Measurements from ENCODE around the gene GUCY2F.

Gene GUCY2F

GRCh38 chrX:109399831-109400230, 82.1 kb downstream of the GUCY2F start:
- H3K9me2 ChIP-seq (replicated peaks; ENCODE audit: insufficient read depth, low read length), result no peaks in the 10 kb centered on the region
- H3K9ac ChIP-seq (ENCODE audit: low read length), result no peak overlapping the region
- H3K9me3 ChIP-seq (replicated peaks; ENCODE audit: insufficient read depth, low read length), result no peaks in the 10 kb centered on the region
- no peaks in the 10 kb centered on the region for H3F3A ChIP-seq (ENCODE audit: insufficient read depth, low read length)
- H3K27me3 ChIP-seq (replicated peaks; ENCODE audit: insufficient read depth, low read length), result no peaks in the 10 kb centered on the region
- no peak overlapping the region for H3K4me2 ChIP-seq (ENCODE audit: low read depth, low read length)
- TF ChIP-seq EZH2phosphoT487 (IDR thresholded peaks at IDR 0.05; ENCODE audit: low read length), result no peak
- no peak for TF ChIP-seq CTCF (IDR thresholded peaks at IDR 0.05; ENCODE audit: low read length)
- no peak for TF ChIP-seq EZH2 (optimal IDR thresholded peaks at IDR 0.05; ENCODE audit: low read depth, low read length)
- H2AFZ ChIP-seq (ENCODE audit: low read length), result no peak overlapping the region
- no peak overlapping the region for H3K4me3 ChIP-seq (ENCODE audit: low read length)
- H3K27ac ChIP-seq (ENCODE audit: low read length), result no peak overlapping the region
- H3K4me1 ChIP-seq (ENCODE audit: low read length), result no peaks in the 10 kb centered on the region
- H3K36me3 ChIP-seq (replicated peaks; ENCODE audit: insufficient read depth, low read length), result no peaks in the 10 kb centered on the region
- no peaks in the 10 kb centered on the region for H4K20me1 ChIP-seq (ENCODE audit: insufficient read depth, low read length)
- no peaks in the 10 kb centered on the region for H3K79me2 ChIP-seq (ENCODE audit: low read length)
- DNase-seq, result no peak

GRCh38 chrX:109398833-109399232, 83.1 kb downstream of the GUCY2F start:
- Histone ChIP-seq H2AFZ (ENCODE audit: low read length) (no peak overlapping the region), H3K27me3 (replicated peaks; ENCODE audit: insufficient read depth, low read length) (no peaks in the 10 kb centered on the region), H3K36me3 (replicated peaks; ENCODE audit: insufficient read depth, low read length) (no peaks in the 10 kb centered on the region), H4K20me1 (ENCODE audit: insufficient read depth, low read length) (no peaks in the 10 kb centered on the region), H3K9me2 (replicated peaks; ENCODE audit: insufficient read depth, low read length) (no peaks in the 10 kb centered on the region), H3K4me2 (ENCODE audit: low read depth, low read length) (no peak overlapping the region), H3K9ac (ENCODE audit: low read length) (no peak overlapping the region), H3K9me3 (replicated peaks; ENCODE audit: insufficient read depth, low read length) (no peaks in the 10 kb centered on the region), H3F3A (ENCODE audit: insufficient read depth, low read length) (no peaks in the 10 kb centered on the region), H3K27ac (ENCODE audit: low read length) (no peak overlapping the region), H3K4me3 (ENCODE audit: low read length) (no peak overlapping the region), H3K4me1 (ENCODE audit: low read length) (no peaks in the 10 kb centered on the region), H3K79me2 (ENCODE audit: low read length) (no peaks in the 10 kb centered on the region)
- no peak for DNase-seq
- no peak for TF ChIP-seq EZH2 (optimal IDR thresholded peaks at IDR 0.05; ENCODE audit: low read depth, low read length)
- TF ChIP-seq EZH2phosphoT487 (IDR thresholded peaks at IDR 0.05; ENCODE audit: low read length), result no peak
- no peak for TF ChIP-seq CTCF (IDR thresholded peaks at IDR 0.05; ENCODE audit: low read length)

GRCh38 chrX:109398061-109398460, 83.8 kb downstream of the GUCY2F start:
- H4K20me1 ChIP-seq (ENCODE audit: insufficient read depth, low read length), result no peaks in the 10 kb centered on the region

GRCh38 chrX:109393859-109394258, 88.0 kb downstream of the GUCY2F start:
- H3K4me3 ChIP-seq (ENCODE audit: low read length), result no peak overlapping the region
- no peaks in the 10 kb centered on the region for H3K9me2 ChIP-seq (replicated peaks; ENCODE audit: insufficient read depth, low read length)
- H3K27me3 ChIP-seq (replicated peaks; ENCODE audit: insufficient read depth, low read length), result no peaks in the 10 kb centered on the region
- H3K27ac ChIP-seq (ENCODE audit: low read length), result no peak overlapping the region
- no peaks in the 10 kb centered on the region for H3K36me3 ChIP-seq (replicated peaks; ENCODE audit: insufficient read depth, low read length)
- H3K79me2 ChIP-seq (ENCODE audit: low read length), result no peaks in the 10 kb centered on the region
- H4K20me1 ChIP-seq (ENCODE audit: insufficient read depth, low read length), result no peaks in the 10 kb centered on the region
- no peak overlapping the region for H2AFZ ChIP-seq (ENCODE audit: low read length)
- H3K4me1 ChIP-seq (ENCODE audit: low read length), result no peaks in the 10 kb centered on the region
- H3K9me3 ChIP-seq (replicated peaks; ENCODE audit: insufficient read depth, low read length), result no peaks in the 10 kb centered on the region
- peak; percentile 27 for DNase-seq
- no peak overlapping the region for H3K9ac ChIP-seq (ENCODE audit: low read length)
- H3K4me2 ChIP-seq (ENCODE audit: low read depth, low read length), result no peak overlapping the region
- TF ChIP-seq CTCF (IDR thresholded peaks at IDR 0.05; ENCODE audit: low read length) (peak; percentile 27), EZH2phosphoT487 (IDR thresholded peaks at IDR 0.05; ENCODE audit: low read length) (no peak)
- H3F3A ChIP-seq (ENCODE audit: insufficient read depth, low read length), result no peaks in the 10 kb centered on the region

More at GRCh38 chrX:109398061-109398460, 83.8 kb downstream of the GUCY2F start:
- Histone ChIP-seq H3K9ac (ENCODE audit: low read length) (no peak overlapping the region), H3K4me3 (ENCODE audit: low read length) (no peak overlapping the region), H3K4me2 (ENCODE audit: low read depth, low read length) (no peak overlapping the region), H3K36me3 (replicated peaks; ENCODE audit: insufficient read depth, low read length) (no peaks in the 10 kb centered on the region), H2AFZ (ENCODE audit: low read length) (no peak overlapping the region), H3K79me2 (ENCODE audit: low read length) (no peaks in the 10 kb centered on the region), H3K4me1 (ENCODE audit: low read length) (no peaks in the 10 kb centered on the region), H3K27me3 (replicated peaks; ENCODE audit: insufficient read depth, low read length) (no peaks in the 10 kb centered on the region), H3F3A (ENCODE audit: insufficient read depth, low read length) (no peaks in the 10 kb centered on the region), H3K27ac (ENCODE audit: low read length) (no peak overlapping the region), H3K9me2 (replicated peaks; ENCODE audit: insufficient read depth, low read length) (no peaks in the 10 kb centered on the region), H3K9me3 (replicated peaks; ENCODE audit: insufficient read depth, low read length) (no peaks in the 10 kb centered on the region)
- no peak for DNase-seq
- TF ChIP-seq EZH2 (optimal IDR thresholded peaks at IDR 0.05; ENCODE audit: low read depth, low read length), result no peak

All from MM.1S (cell line).